ENCODE measurements around the gene PSG6. TPM values are rescaled to one million over a fixed set of nuclear protein-coding genes. Genes with fewer than 3 reads are reported as not detected.
"Not testable (repeated sequence)": the region's sequence is repeated elsewhere in the genome, so short reads cannot be mapped to it uniquely, and the experiment has no call there.

Gene PSG6
- total RNA-seq, 1 experiment from 2014 or later = not detected

DNA sequence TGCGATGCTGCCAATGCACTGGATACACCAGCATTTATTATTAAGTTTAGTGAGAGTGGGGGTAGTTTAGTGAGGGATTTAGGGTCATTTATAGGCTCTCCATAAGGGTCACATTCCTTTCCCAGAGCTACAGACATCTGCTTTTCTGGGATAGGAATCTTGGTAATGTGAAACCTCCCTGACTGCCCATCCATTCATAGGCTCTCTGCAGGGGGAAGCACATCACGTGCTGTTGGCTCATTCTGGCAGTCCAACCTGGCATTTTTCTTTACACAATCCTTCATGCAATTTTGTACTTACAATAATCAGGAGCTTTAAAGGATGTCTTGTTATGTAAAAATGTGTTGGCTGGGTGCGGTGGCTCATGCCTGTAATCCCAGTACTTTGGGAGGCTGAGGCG, 17.1 kb downstream of the PSG6 start:
- H4K20me1 ChIP-seq (ENCODE audit: insufficient read depth); H2AFZ ChIP-seq; H3K9me2 ChIP-seq (ENCODE audit: insufficient read depth); DNase-seq; H3K36me3 ChIP-seq (ENCODE audit: low read depth); CTCF ChIA-PET; H3K9me3 ChIP-seq (ENCODE audit: insufficient read depth, low read depth); H3K79me2 ChIP-seq (ENCODE audit: low read depth); H3K4me2 ChIP-seq; H3K27me3 ChIP-seq (ENCODE audit: insufficient read depth, low read depth); BruUV-seq (replicated peaks); H3K4me3 ChIP-seq; H3K27ac ChIP-seq; intact Hi-C loops (cut with micrococcal nuclease; ENCODE audit: unreplicated experiment): not testable (repeated sequence)
- Histone ChIP-seq H3F3A (ENCODE audit: insufficient read depth, low read depth) (peaks cover 13% of the 10 kb centered on the region), H3K4me1 (replicated peaks; ENCODE audit: insufficient read depth) (peaks cover 28% of the 10 kb centered on the region)
- POLR2A ChIA-PET (ENCODE audit: unreplicated experiment) = interaction anchor here (0.6 kb wide), 1 partner anchor 563 kb away, joined by 3 read pairs; no protein-coding TSS in a partner anchor

DNA sequence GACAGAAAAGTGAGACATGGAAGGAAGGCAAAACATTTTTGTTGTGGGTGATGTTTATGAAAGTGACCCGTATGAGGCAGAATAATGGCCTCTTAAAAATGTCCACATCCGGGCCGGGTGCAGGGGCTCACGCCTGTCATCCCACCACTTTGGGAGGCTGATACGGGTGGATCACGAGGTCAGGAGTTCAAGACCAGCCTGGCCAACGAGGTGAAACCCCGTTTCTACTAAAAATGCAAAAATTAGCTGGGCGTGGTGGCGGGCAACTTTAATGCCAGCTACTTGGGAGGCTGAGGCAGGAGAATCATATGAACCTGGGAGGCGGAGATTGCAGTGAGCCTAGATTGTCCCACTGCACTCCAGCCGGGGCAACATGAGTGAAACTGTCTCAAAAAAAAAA, 18.0 kb downstream of the PSG6 start:
- H3K27me3 ChIP-seq (ENCODE audit: insufficient read depth, low read depth); H3K79me2 ChIP-seq (ENCODE audit: low read depth); H4K20me1 ChIP-seq (ENCODE audit: insufficient read depth); H2AFZ ChIP-seq; H3K4me3 ChIP-seq; DNase-seq; POLR2A ChIA-PET (ENCODE audit: unreplicated experiment); CTCF ChIA-PET; BruUV-seq (replicated peaks); H3K9me2 ChIP-seq (ENCODE audit: insufficient read depth); H3K9me3 ChIP-seq (ENCODE audit: insufficient read depth, low read depth); H3K36me3 ChIP-seq (ENCODE audit: low read depth): not testable (repeated sequence)
- intact Hi-C loops (cut with micrococcal nuclease; ENCODE audit: unreplicated experiment) = loop anchor here (2.0 kb wide), 1 partner anchor 69 kb away; no protein-coding TSS in a partner anchor
- peak overlapping the region; percentile 34; the same call in 1 of the 2 replicates for H3K27ac ChIP-seq
- H3F3A ChIP-seq (ENCODE audit: insufficient read depth, low read depth) = peaks cover 13% of the 10 kb centered on the region
- H3K4me2 ChIP-seq = peak overlapping the region; percentile 28; the same call in 1 of the 2 replicates
- H3K4me1 ChIP-seq (replicated peaks; ENCODE audit: insufficient read depth) = peaks cover 28% of the 10 kb centered on the region

DNA sequence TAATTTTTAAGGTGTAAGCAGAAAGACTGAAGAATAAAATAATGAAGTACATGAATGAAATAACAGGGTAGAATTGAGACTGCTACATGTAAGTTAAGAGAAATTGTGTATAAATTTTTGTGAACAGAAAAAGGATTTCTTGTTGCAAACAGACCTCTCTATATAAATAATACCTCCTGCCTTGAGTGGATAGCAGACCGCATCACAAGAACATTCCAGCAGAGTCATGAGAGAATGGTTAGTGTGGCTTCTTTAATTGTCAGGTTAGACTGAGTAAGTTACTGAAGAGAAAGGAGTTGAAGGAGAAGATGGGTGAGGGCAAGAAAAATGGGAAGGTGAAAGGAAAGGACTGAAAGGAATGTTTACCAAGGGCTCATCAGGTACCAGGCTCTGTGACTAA, 18.6 kb downstream of the PSG6 start:
- POLR2A ChIA-PET (ENCODE audit: unreplicated experiment) = interaction anchor here (0.7 kb wide), 1 partner anchor 25 kb away, joined by 3 read pairs; no protein-coding TSS in a partner anchor

GRCh38 chr19:42898656-42899055, 19.0 kb downstream of the PSG6 start:
- POLR2A ChIA-PET (ENCODE audit: unreplicated experiment) = interaction anchor here (0.7 kb wide), 1 partner anchor 24 kb away, joined by 3 read pairs; no protein-coding TSS in a partner anchor
- intact Hi-C loops (cut with micrococcal nuclease; ENCODE audit: unreplicated experiment) = loop anchor here (2.0 kb wide), 1 partner anchor 68 kb away; no protein-coding TSS in a partner anchor
- Histone ChIP-seq H3K27ac (peak overlapping the region; percentile 77), H3K4me1 (replicated peaks; ENCODE audit: insufficient read depth) (peaks cover 28% of the 10 kb centered on the region), H3F3A (ENCODE audit: insufficient read depth, low read depth) (peaks cover 13% of the 10 kb centered on the region), H3K4me2 (peak overlapping the region; percentile 47)
- H3K9me2 ChIP-seq (ENCODE audit: insufficient read depth); H4K20me1 ChIP-seq (ENCODE audit: insufficient read depth); H3K9me3 ChIP-seq (ENCODE audit: insufficient read depth, low read depth); CTCF ChIA-PET; H3K36me3 ChIP-seq (ENCODE audit: low read depth); H3K4me3 ChIP-seq; H2AFZ ChIP-seq; H3K27me3 ChIP-seq (ENCODE audit: insufficient read depth, low read depth); H3K79me2 ChIP-seq (ENCODE audit: low read depth); BruUV-seq (replicated peaks): not testable (repeated sequence)
- peak; percentile 44 to 69 for DNase-seq

More for the DNA sequence above, 18.6 kb downstream of the PSG6 start:
- H4K20me1 ChIP-seq (ENCODE audit: insufficient read depth); H3K9me3 ChIP-seq (ENCODE audit: insufficient read depth, low read depth); H3K79me2 ChIP-seq (ENCODE audit: low read depth); H3K27me3 ChIP-seq (ENCODE audit: insufficient read depth, low read depth); H2AFZ ChIP-seq; CTCF ChIA-PET; H3K36me3 ChIP-seq (ENCODE audit: low read depth); BruUV-seq (replicated peaks); H3K4me3 ChIP-seq; H3K9me2 ChIP-seq (ENCODE audit: insufficient read depth); DNase-seq: not testable (repeated sequence)
- peaks cover 28% of the 10 kb centered on the region for H3K4me1 ChIP-seq (replicated peaks; ENCODE audit: insufficient read depth)
- H3F3A ChIP-seq (ENCODE audit: insufficient read depth, low read depth) = peaks cover 13% of the 10 kb centered on the region
- peak overlapping the region; percentile 77 for H3K27ac ChIP-seq
- intact Hi-C loops (cut with micrococcal nuclease; ENCODE audit: unreplicated experiment) = loop anchor here (2.0 kb wide), 1 partner anchor 68 kb away; no protein-coding TSS in a partner anchor
- H3K4me2 ChIP-seq = peak overlapping the region; percentile 25; the same call in 1 of the 2 replicates

GRCh38 chr19:42897729-42898128, 20.0 kb downstream of the PSG6 start:
- H3K4me3 ChIP-seq; BruUV-seq (replicated peaks); H3K9me2 ChIP-seq (ENCODE audit: insufficient read depth); CTCF ChIA-PET; H2AFZ ChIP-seq; H3K36me3 ChIP-seq (ENCODE audit: low read depth); H3K9me3 ChIP-seq (ENCODE audit: insufficient read depth, low read depth); H3K27me3 ChIP-seq (ENCODE audit: insufficient read depth, low read depth); H3K79me2 ChIP-seq (ENCODE audit: low read depth); H4K20me1 ChIP-seq (ENCODE audit: insufficient read depth): not testable (repeated sequence)
- peak overlapping the region; percentile 47 for H3K4me2 ChIP-seq
- intact Hi-C loops (cut with micrococcal nuclease; ENCODE audit: unreplicated experiment) = loop anchor here (2.0 kb wide), 1 partner anchor 67 kb away; no protein-coding TSS in a partner anchor
- peaks cover 13% of the 10 kb centered on the region for H3F3A ChIP-seq (ENCODE audit: insufficient read depth, low read depth)
- peaks cover 28% of the 10 kb centered on the region for H3K4me1 ChIP-seq (replicated peaks; ENCODE audit: insufficient read depth)
- H3K27ac ChIP-seq = peak overlapping the region; percentile 77
- DNase-seq = peak; percentile 42 to 78
- POLR2A ChIA-PET (ENCODE audit: unreplicated experiment) = interaction anchor here (0.7 to 0.8 kb wide), 2 partner anchors 351 to 599 kb away, joined by 5 read pairs; no protein-coding TSS in a partner anchor

DNA sequence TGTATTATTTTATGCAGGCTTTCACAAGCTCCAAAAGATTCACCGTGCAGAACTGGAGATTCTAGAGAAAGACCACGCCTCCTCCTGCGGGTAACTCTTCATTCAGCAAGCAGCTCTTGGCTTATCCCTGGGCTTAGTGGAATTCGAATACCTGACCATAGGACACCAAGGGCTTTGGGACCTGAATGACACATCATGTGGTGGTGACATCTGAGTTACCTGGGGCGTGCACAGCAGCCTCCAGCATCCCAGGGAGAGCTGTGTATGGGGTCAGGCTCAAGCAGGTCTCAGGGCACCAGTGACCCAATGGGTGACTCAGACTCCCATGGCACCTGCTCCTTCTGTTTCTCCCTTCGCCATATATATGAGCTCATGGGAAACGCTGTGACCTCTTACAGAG, 27.2 kb downstream of the PSG6 start:
- H3K27ac ChIP-seq; H3F3A ChIP-seq (ENCODE audit: insufficient read depth, low read depth); CTCF ChIA-PET; DNase-seq; H3K79me2 ChIP-seq (ENCODE audit: low read depth); H3K9me3 ChIP-seq (ENCODE audit: insufficient read depth, low read depth); H3K9me2 ChIP-seq (ENCODE audit: insufficient read depth); H3K4me2 ChIP-seq; H2AFZ ChIP-seq; intact Hi-C loops (cut with micrococcal nuclease; ENCODE audit: unreplicated experiment); H3K4me1 ChIP-seq (replicated peaks; ENCODE audit: insufficient read depth); H4K20me1 ChIP-seq (ENCODE audit: insufficient read depth); H3K27me3 ChIP-seq (ENCODE audit: insufficient read depth, low read depth); BruUV-seq (replicated peaks); POLR2A ChIA-PET (ENCODE audit: unreplicated experiment); H3K36me3 ChIP-seq (ENCODE audit: low read depth); H3K4me3 ChIP-seq: not testable (repeated sequence)

- intact Hi-C loops (cut with micrococcal nuclease; ENCODE audit: unreplicated experiment) = loop anchor here (10.0 kb wide), 1 partner anchor 193 kb away; no protein-coding TSS in a partner anchor
- DNase-seq; H3K4me1 ChIP-seq (replicated peaks; ENCODE audit: insufficient read depth); POLR2A ChIA-PET (ENCODE audit: unreplicated experiment); H2AFZ ChIP-seq; H3K9me2 ChIP-seq (ENCODE audit: insufficient read depth); CTCF ChIA-PET; BruUV-seq (replicated peaks); H3F3A ChIP-seq (ENCODE audit: insufficient read depth, low read depth); H3K9me3 ChIP-seq (ENCODE audit: insufficient read depth, low read depth); H3K36me3 ChIP-seq (ENCODE audit: low read depth); H4K20me1 ChIP-seq (ENCODE audit: insufficient read depth); H3K27ac ChIP-seq; H3K27me3 ChIP-seq (ENCODE audit: insufficient read depth, low read depth); H3K79me2 ChIP-seq (ENCODE audit: low read depth); H3K4me2 ChIP-seq; H3K4me3 ChIP-seq: not testable (repeated sequence)
These were observed 29.7 kb downstream of the PSG6 start for GRCh38 chr19:42887876-42888445.

All from PC-9 (cell line).